Neuron (in vitro differentiated cells): ENCODE results near the gene SNRPA1.

Source experiments
- H2AFZ ChIP-seq: one replicate; pipeline ENCODE4 v1.6.1; 2013; ENCODE audit warnings: low read depth, mild to moderate bottlenecking, inconsistent platforms, low read length, moderate library complexity
- H3K27me3 ChIP-seq: one replicate; pipeline ENCODE4 v1.6.1; 2013; ENCODE audit warnings: low read length; ENCODE audit not compliant: insufficient read depth
- H3K36me3 ChIP-seq: one replicate; pipeline ENCODE4 v1.6.1; 2013; ENCODE audit warnings: low read length; ENCODE audit not compliant: insufficient read depth
- H3K4me1 ChIP-seq: one replicate; pipeline ENCODE4 v1.6.1; 2013; ENCODE audit warnings: low read length; ENCODE audit not compliant: insufficient read depth
- H3K4me3 ChIP-seq: 2 replicates; pipeline ENCODE4 v1.5.1; 2013; ENCODE audit warnings: mild to moderate bottlenecking, low read length, moderate library complexity
- H3K9me3 ChIP-seq: one replicate; pipeline ENCODE4 v1.6.1; 2013; ENCODE audit warnings: low read length

The SNRPA1 gene

GRCh38 chr15:101244036-101244781 lies 50.8 kb downstream of the SNRPA1 start:
- H3K4me1 ChIP-seq = no peaks in the 10 kb centered on the region
- H3K27me3 ChIP-seq = no peaks in the 10 kb centered on the region
- no peaks in the 10 kb centered on the region for H3K9me3 ChIP-seq
- no peak overlapping the region for H2AFZ ChIP-seq
- H3K4me3 ChIP-seq = no peak overlapping the region
- H3K36me3 ChIP-seq = peaks cover 7% of the 10 kb centered on the region

- Histone ChIP-seq H2AFZ (no peak overlapping the region), H3K4me1 (no peaks in the 10 kb centered on the region), H3K36me3 (peaks cover 7% of the 10 kb centered on the region), H3K9me3 (no peaks in the 10 kb centered on the region), H3K27me3 (no peaks in the 10 kb centered on the region), H3K4me3 (no peak overlapping the region)
These were observed 51.6 kb downstream of the SNRPA1 start for GRCh38 chr15:101243420-101243819.

GRCh38 chr15:101242999-101243336 lies 52.1 kb downstream of the SNRPA1 start:
- no peaks in the 10 kb centered on the region for H3K4me1 ChIP-seq
- H3K9me3 ChIP-seq = no peaks in the 10 kb centered on the region
- H3K27me3 ChIP-seq = no peaks in the 10 kb centered on the region
- H3K36me3 ChIP-seq = peaks cover 7% of the 10 kb centered on the region
- H2AFZ ChIP-seq = no peak overlapping the region
- no peak overlapping the region for H3K4me3 ChIP-seq

- peaks cover 4% of the 10 kb centered on the region for H3K36me3 ChIP-seq
- H3K4me1 ChIP-seq = no peaks in the 10 kb centered on the region
These were observed 52.7 kb downstream of the SNRPA1 start for GRCh38 chr15:101242160-101242998.

DNA sequence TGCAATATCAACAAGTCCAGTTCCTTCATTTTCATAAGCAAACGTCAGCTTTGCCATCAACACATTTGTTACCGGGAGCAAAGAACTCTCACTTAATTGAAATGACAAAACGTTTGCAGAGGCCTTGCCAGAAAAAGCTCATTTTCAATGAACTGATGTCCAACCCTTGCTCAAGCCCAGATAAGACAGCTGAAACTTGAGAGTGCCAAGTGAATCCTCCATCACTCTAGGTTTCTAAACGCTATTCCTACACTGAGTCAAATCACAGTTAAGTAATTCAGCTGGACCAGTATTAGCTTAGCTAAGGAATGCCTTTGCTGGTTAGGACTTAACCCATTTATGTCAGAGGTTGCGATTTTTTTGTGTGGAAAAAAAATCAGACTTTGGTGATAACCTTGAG lies 54.7 kb downstream of the SNRPA1 start:
- H3K36me3 ChIP-seq = peaks cover 5% of the 10 kb centered on the region

More at GRCh38 chr15:101242160-101242998, 52.7 kb downstream of the SNRPA1 start:
- Histone ChIP-seq H2AFZ (no peak overlapping the region), H3K27me3 (no peaks in the 10 kb centered on the region), H3K4me3 (no peak overlapping the region), H3K9me3 (peaks cover 2% of the 10 kb centered on the region)

DNA sequence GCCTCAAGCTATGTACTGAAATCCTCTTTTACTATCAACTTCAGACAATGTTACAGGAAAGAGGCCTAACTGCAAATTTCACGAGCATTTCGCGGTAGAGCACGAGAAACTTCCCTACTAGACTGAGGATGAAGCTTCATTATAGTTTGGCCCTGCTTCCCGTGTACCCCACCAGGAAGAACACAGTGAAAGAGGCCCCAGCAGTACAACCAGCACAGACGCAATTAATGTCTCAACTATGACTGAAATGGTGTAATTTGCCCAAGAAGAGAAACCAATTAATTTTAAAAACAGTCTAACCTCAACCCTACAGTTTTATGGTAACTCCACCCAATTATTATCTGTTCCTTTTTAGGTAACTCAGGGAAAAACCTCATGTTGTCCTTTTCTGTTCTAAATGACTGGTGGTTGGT lies 55.3 kb downstream of the SNRPA1 start:
- no peak overlapping the region for H2AFZ ChIP-seq
- H3K4me3 ChIP-seq = no peak overlapping the region
- H3K27me3 ChIP-seq = no peaks in the 10 kb centered on the region
- peaks cover 4% of the 10 kb centered on the region for H3K9me3 ChIP-seq
- H3K36me3 ChIP-seq = peaks cover 11% of the 10 kb centered on the region
- no peaks in the 10 kb centered on the region for H3K4me1 ChIP-seq

More for the DNA sequence above, 54.7 kb downstream of the SNRPA1 start:
- no peaks in the 10 kb centered on the region for H3K27me3 ChIP-seq
- H3K4me1 ChIP-seq = no peaks in the 10 kb centered on the region
- peaks cover 4% of the 10 kb centered on the region for H3K9me3 ChIP-seq
- H2AFZ ChIP-seq = no peak overlapping the region
- no peak overlapping the region for H3K4me3 ChIP-seq

GRCh38 chr15:101237251-101237650 lies 57.8 kb downstream of the SNRPA1 start:
- Histone ChIP-seq H3K9me3 (peaks cover 4% of the 10 kb centered on the region), H3K27me3 (no peaks in the 10 kb centered on the region), H3K4me1 (no peaks in the 10 kb centered on the region), H2AFZ (no peak overlapping the region), H3K4me3 (no peak overlapping the region), H3K36me3 (peaks cover 28% of the 10 kb centered on the region)

DNA sequence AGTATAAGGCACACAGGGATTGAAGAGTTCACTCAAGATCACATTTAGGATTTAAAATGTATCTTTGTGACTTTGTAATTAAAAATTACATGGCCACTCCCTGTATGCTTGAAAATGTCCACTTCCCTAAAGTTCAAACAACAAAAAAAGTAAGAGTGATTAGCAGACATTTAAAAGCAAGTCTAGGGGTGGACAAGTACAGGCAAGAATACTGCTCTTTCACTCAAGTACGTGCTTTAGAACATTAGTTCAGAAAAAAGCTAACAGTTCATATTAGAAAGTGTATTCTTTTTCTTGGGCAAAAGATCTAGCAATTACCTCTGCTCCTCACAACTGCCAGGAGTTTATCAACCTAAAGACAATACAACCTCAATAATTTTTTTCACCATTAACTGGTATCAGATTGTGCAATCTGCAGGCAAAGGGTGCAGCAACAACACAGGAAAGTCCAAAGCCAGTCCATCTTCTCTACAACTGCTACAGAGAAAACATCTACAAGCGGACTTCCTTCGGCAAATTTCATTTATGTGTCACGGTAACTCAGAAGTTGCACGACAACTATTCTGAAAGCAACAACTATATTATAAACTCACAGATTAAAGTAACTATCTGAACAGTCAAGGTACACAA lies 61.3 kb downstream of the SNRPA1 start:
- H3K4me3 ChIP-seq = no peak overlapping the region
- no peaks in the 10 kb centered on the region for H3K4me1 ChIP-seq
- peaks cover 44% of the 10 kb centered on the region for H3K36me3 ChIP-seq
- no peak overlapping the region for H2AFZ ChIP-seq
- peaks cover 4% of the 10 kb centered on the region for H3K9me3 ChIP-seq
- H3K27me3 ChIP-seq = no peaks in the 10 kb centered on the region

DNA sequence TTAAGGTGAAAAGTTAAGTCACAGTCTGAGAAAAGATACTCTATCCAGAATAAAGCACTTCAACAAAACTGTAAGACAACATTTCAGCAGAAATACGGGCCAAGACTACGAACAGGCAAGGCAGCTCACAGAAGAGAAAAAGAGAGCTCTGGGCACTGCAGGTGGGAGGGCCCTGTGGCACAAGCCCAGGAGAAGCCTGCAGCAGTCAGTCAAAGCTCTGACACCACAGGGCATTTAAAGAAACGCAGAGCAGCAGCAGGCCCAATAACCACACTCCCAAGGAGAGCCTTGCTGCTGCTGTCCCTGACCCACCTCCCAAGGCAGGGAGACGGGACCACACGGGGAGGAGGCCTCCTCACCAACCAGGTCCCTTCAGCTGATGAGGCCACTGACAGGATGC lies 62.4 kb downstream of the SNRPA1 start:
- Histone ChIP-seq H3K4me3 (no peak overlapping the region), H3K4me1 (no peaks in the 10 kb centered on the region), H3K9me3 (peaks cover 4% of the 10 kb centered on the region), H3K27me3 (no peaks in the 10 kb centered on the region), H3K36me3 (peaks cover 44% of the 10 kb centered on the region), H2AFZ (no peak overlapping the region)
